Activated T-helper 9 cell treated with anti-CD3 and anti-CD28 coated beads, Interleukin-2, amount 50 U/mL, for 16 hours (primary cell): Measurements from ENCODE around the gene CNNM2.
"Not testable (repeated sequence)": the region's sequence is repeated elsewhere in the genome, so short reads cannot be mapped to it uniquely, and the experiment has no call there.

Experiments
- DNase-seq: peaks from one replicate; pipeline ENCODE4 v3.0.0-alpha.2; 2020; ENCODE audit warnings: low read depth

Gene CNNM2

DNA sequence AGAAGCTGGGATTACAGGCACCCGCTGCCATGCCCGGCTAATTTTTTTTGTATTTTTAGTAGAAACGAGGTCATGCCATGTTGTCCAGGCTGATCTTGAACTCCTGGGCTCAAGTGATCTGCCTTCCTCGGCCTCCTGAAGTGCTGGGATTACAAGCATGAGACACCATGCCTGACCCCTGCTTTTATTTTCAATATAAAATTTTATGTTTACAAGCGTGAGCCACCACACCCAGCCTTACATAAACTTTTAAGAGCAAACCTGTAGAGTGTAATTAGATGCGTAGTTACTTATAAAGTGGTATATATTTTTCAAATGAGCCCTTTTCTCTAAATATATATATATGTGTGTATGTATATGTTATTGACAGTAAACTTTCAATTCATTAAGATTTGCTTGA lies 8.7 kb downstream of the CNNM2 start:
- no peak for DNase-seq

DNA sequence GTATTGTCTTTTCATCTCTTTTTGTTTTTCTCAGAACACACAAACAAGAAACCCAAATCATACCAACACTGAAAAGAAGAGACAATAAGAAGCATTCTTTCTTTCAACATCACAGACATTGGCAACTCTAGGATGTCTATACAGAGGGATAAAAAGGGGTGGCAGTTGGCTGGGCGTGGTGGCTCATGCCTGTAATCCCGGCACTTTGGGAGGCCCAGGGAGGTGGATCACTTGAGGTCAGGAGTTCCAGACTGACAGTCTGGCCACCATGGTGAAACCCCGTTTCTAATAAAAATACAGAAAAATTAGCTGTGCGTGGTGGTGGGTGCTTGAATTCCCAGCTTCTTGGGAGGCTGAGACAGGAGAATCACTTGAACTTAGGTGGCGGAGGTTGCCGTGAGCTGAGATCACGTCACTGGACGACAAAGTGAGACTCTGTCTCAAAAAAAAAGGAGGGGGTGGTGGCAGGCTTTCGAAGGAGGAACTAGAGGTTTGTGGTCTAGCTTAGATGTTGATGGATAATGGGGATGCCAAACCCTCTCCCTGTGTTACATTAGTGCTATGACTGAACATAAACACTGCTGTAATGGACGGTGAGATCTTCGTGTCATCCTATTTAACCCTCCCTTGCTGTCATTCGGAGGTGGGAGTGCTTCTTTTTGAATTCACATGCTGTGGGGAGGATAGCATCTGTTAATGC lies 9.4 kb downstream of the CNNM2 start:
- DNase-seq: no peak

DNA sequence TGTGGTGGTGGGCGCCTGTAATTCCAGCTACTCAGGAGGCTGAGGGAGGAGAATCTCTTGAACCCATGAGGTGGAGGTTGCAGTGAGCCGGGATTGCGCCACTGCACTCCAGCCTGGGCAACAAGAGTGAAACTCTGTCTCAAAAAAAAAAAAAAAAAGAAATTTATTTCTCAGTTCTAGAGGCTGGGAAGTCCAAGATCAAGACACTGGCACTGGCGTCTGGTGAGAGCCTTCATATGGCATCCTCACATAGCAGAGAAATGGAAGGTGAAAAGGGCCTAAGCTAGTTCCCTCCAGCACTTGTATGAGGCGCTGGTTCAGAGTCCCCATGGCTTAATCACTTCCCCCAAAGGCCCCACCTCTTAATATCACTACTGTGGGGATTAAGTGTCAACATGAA lies 10.3 kb downstream of the CNNM2 start:
- DNase-seq: not testable (repeated sequence)

DNA sequence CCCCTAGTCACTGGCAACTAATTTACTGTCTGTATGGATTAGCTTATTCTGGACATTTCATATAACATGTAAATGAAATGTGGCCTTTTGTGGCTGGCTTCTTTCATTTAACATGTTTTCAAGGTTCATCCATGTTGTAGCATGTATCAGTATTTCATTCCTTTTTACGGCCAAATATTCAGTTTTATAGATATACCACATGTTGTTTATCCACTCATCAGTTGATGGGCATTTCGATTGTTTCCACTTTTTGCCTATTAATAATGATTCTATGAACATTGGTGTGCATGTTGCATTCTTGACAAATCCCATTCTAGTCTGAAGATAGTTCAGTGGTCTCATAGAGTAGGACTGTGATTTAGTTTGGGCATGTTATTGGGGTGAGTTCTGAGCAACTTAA lies 12.6 kb downstream of the CNNM2 start:
- no peak for DNase-seq

DNA sequence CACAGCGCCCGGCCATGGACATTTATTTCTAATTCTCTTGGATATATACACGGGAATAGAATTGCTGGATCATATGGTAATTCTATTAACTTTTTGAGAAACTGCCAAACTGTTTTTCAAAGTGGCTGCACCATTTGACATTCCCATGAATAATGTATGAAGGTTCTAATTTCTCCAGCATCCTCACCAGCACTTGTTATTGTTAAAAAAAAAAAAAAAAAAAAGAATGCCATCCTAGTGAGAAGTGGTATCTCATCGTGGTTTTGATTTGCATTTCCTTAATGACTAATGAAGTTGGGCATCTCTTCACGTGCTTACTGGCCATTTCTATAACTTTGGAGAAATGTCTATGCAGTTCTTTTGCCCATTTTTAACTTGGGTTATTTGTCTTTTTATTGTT lies 13.5 kb downstream of the CNNM2 start:
- no peak for DNase-seq

DNA sequence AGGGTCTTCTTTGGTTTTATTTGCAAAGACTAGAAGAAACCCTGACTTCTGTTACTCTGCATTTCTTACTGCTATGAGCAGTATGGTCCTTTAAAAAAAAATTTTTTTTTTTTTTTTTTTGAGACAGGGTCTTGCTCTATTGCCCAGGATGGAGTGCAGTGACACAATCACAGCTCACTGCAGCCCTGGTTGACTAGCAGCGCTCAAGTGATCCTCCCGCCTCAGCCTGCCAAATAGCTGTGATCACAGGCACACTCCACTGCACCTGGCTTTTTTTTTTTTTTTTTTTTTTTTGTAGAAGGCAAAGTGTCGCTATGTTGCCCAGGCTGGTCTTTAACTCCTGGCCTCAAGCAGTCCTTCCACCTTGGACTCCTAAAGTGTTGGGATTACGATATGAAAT lies 17.4 kb downstream of the CNNM2 start:
- DNase-seq: no peak

DNA sequence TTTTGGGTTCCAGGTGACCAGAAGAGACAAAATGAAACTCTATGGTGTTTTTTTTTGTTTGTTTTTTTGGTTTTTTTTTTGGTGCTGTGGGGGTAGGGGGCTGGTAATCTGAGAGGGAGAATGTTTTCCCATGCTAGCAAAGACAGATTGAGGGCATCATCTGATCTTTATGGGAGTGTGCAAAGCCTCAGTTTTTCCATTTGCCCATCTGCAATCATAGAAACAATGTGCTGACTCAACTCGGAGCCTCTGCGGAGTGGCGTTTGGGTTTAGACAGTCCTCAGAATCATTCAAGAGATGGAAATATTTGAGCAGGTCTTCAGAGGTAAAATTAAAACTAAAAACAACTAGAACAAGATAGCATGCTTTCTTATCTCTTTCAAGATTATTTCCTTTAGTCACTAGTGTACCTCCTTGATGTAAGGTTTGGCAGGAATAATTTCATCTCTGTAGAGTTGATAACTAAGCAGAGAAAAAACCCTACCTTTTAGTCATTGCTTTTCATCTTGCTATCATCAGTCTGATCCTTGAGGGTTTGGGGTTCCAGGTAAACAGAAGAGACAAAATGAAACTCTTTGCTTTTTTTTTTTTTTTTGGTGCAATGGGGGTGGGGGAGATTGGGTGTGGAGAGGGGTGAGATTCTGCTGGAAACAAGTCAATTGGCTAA lies 18.0 kb downstream of the CNNM2 start:
- DNase-seq: no peak

DNA sequence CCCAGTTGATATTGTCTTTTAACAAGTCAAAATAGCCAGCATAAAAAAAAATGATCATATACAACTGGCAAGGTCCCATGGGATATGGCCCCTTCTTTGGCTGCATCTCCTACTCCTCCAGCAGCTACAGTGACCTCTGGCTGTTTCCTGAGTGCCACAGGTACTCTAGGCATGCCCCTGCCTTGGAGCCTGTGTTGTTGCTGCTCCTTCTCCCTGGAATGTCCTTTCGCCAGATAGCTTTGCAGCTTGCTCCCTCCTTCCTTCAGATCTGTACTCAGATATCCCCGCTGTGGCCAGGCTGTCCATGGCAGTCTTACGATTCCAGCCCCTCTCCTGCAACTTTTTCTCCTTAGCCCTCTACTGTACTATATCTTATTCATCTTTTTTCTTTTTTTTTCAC lies 23.3 kb downstream of the CNNM2 start:
- no peak for DNase-seq

DNA sequence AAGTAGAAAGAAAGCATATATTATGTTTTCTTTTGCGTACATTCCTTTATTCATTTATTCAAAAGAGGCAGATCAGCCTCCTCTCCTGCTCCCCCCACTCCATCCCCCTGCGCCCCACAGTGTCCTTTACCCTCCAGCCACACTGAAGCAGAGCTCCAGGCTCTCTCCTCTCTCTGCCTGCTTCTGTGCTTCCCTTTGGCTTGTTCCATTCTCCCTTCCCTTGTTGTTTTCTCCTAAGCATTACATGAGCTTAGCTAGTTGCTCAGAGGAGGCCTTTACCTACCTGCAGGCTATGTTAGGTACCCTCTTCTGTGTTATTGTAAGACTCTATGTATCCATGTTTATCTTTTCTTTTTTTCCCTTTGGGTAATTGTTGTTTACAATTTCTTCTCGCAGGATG lies 27.4 kb downstream of the CNNM2 start:
- no peak for DNase-seq

DNA sequence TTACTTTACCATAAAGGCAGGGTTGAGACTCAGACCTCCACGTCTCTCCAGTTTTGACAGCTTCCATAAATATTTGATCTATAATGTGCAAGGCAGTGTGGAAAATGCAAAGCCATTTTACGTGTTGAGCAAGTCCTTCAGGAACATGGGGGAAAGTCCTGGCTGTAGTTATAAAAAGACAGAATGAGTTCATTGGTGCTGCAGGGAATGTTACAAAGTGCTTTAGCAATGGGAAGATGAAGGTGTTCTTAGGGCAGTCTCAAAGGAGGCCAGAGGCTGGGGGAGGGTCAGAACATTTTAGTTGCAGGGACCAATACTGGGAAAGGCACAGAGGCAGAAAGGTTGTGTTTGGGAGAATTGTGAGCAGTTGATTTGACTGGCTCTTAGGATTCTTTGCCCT lies 27.9 kb downstream of the CNNM2 start:
- DNase-seq: no peak

DNA sequence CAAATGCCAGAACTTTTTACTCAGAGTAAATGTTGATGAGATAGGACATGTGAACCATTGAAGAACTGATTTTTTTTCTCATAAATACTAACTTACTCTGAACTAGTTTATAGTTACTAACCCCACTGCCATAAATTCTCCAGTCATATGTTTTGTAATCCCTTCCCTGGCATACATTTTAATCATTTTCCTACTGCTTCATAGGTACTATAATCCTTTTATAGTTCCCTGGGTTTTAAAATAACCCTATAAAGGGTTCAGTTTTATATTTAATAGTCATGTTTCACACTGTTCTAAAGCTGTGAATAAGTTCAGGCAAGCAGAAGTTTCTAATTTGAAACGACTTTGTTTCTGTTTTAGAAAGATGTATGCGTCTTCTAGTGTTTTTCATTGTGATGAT lies 28.9 kb downstream of the CNNM2 start:
- DNase-seq: no peak

DNA sequence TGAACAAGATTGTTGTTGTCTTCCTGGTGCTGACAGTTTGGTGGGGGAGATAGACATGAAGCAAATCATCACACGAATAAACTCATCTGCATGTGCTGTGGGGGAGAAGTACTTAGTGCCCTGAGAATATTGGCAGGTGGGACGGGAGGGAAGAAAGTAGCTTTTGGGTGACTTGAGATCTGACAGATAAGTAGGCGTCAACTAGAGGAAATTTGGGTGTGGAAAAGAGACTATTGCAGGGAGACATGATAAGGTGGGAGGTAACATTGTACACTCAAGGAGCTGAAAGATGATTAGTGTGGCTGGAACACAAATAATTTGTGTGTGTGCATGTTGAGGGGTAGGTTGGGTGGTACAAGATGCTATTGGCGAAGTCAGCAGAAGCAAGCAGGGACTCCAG lies 30.1 kb downstream of the CNNM2 start:
- DNase-seq: no peak

DNA sequence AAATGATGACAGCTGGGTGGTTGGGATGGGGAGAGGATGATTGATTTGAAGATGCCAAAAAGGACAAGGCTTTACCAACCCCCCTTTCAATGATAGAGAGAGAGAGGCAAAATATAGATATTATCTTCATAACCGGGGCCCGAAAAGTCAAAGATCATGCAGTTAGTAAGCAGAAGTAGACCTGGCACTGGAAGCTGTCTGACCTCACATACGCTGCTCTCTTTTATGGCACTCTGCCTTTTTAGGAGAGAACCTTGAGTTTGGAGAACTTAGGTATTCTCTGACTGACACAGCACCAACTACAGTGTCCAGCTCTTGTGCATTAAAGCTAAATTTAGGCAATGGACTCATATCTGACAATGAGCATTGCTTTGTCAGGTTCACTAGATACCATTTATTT lies 30.7 kb downstream of the CNNM2 start:
- no peak for DNase-seq

DNA sequence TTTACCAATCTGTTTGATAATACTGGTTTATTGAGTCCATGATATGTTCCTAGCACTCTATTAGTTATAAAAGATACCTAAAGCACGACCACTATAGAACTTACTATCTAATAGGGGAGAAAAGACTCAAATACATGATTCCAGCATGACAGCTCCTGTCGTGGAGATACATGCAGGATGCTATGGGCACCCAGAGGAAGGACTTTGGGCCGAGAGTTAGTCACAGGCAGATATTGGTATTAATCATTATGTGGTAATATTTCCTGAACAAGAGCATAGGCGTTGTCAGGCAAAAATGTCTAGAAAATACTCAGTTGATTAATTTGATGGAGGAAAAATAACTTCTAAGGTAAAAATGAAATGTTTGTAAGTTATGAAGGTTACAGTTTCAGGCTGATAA lies 31.8 kb downstream of the CNNM2 start:
- DNase-seq: no peak

DNA sequence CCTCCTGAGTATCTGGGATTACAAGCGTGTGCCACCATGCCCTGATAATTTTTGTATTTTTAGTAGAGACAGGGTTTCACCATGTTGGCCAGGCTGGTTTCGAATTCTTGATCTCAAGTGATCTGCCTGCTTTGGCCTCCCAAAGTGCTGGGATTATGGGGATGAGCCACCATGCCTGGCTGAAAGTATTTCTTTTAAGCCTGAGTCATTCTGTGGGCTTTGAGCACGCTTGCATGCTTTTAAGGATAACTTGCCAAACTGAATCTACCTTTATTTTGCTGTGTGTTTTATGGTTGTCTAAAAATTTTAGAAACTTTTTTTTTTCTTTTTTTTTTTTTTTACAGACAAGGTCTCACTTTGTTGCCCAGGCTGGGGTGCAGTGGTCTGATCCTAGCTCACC lies 33.2 kb downstream of the CNNM2 start:
- DNase-seq: no peak

DNA sequence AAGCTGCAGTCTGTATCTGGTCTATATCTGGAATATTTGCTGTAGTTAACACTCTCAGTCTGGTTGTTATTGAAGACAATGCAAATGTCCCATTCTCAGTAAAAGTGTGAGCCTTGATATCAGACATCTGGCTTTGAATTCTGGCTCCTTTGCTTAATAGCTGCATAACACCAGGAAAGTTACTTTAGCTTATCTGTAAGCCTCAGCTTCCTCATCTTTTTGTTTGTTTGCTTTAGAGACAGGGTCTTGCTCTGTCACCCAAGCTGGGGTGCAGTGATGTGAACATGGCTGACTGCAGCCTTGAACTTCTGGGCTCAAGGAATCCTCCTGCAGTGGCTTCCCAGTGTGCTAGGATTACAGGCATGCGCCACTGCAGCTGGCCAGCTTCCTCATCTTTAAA lies 41.3 kb downstream of the CNNM2 start:
- DNase-seq: no peak

DNA sequence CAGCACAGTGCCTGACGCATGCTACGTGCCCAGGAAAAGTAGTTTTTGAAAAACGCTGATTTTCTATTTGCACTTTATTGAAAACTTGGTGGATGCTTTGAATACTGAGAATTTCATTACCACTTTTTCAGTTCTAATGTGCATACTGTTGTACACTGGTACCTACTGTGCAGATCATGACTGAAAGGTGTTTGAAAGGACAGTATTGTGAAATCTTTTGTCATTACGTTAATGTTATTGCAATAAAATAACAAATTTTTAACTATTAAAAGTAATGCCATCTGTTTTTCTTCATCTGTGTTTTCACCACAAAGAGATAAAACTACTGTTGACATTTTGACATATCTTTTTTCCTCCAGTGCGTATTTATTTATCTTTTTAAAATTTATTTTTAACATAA lies 42.1 kb downstream of the CNNM2 start:
- DNase-seq: no peak

DNA sequence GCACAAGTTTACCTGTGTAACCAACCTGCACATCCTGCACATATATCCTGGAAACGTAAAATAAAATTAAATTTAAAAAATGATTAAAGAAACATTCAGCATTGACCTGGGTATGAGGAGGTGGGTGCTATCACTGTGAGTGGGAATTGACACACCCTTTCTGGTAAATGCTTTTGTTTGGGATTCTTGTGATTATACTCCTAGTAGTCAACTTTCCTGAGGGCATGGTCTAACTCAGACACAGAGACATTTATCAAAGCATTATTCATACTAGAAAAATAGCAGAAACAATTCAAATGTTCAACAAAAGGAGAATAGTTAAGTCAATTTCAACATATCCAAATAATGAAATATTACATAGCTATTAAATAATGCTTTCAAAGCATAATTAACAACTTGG lies 44.2 kb downstream of the CNNM2 start:
- no peak for DNase-seq

DNA sequence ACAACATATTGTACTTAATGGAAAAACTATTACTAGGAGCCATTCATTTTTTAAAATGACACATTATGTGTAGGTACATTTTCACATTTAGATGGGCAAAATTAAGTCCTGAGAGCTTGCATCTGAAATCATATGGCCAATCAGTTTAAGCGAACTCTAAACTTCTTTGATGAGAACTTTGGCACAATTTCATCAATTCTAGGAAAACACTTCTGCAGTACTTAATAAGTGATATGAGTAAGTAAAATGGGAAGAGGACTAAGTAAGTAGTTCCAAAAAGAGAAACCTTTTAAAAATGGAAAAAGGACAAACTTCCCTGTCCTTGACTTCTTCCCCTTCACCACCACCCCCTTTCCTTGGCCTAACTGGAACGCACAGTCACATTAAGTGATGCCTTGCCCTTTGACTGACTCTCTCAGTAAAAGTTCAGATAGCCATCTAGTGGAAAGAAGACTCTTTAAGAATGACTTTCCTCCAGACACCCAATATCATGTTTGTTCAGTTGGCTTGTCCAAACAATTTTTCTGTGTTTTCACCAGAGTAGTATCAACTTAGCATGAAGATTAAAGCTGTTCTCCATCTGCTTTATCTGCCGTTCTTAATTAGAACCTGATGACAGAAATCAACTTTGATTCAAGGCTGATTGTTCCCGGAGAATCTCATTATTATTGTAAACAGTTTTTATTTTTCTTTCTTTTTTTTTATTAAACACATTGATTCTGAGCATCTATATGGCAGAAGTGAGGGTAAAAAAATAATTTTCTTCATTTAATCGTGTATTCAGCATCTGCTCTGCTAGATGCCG lies 45.1 kb downstream of the CNNM2 start:
- no peak for DNase-seq

DNA sequence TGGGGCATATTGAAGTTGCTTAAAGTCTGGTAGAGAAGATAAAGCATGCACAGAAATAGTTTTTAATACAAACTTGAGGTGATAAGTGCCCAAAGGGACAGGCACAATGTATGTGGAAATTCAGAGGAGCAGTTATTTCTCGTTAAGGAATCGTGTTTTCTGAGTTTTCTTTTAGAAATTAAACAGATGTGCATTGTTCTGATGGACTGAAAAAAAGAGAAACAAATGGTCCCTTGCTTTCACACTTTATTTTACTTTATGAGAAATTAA lies 45.6 kb downstream of the CNNM2 start:
- DNase-seq: no peak

DNA sequence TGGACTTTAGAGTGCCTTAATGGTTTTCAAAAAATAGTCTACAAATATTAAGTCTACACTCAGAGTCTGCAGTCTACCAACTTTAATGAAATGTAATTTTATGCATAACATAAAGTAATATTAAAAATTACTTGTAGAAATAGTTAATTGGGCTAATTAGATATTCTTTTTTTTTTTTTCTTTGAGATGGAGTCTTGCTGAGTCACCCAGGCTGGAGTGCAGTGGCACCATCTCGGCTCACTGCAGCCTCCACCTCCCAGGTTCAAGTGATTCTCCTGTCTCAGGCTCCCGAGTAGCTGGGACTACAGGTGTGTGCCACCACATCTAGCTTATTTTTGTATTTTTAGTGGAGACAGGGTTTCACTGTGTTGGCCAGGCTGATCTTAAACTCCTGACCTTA lies 46.0 kb downstream of the CNNM2 start:
- not testable (repeated sequence) for DNase-seq

DNA sequence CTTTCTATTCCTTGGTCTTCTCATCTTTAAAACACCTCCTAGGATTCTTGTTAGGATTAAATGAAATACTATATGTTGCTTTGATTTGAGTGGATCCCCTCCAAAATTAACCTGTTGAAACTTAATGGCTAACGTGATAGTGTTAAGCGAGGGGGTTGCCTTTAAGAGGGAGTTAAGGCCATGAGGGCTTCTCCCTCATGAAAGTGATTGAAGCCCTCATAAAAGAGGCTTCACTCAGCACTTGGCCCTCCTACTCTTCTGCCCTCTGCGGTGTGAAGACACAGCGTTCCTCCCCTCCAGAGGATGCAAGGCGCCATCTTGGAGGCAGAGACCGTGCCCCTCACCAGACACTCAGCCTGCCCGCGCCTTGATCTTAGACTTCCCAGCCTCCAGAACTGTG lies 46.6 kb downstream of the CNNM2 start:
- DNase-seq: no peak

DNA sequence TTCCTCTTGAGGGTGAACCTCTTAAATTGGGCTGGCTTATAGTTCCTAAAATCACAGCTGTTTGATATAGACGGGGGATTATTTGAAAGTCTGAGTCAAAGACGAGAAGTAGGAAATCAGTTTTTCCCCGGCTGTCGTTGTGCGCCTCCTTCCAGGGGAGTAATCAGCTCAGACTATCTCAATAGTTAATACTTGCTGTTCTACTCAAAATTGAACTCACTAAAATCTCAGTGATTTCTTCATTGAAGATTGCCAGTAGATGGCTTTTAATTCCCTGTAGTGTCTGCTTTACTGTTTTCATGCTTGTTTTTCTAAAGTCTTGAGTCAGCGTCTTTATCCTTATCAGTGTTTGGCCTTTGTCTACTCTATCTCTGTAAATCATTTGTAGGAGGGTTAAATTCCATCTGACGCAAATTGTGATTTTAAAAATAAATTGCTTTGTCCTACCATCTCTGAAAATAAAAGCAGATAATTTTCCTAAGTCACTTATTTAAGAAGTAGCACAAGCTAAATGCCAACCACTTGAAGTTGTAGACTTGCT lies 47.3 kb downstream of the CNNM2 start:
- DNase-seq: no peak
